HCT116 (cell line): ENCODE results near the gene CNDP1.

Experiments
- ATF3 ChIP-seq: IDR thresholded peaks from 2 replicates; pipeline ENCODE4 v1.6.1; 2012
- CTCF ChIP-seq, 3 experiments: fragments of 200-600 bp in 1 of 3; sonication (generic) in 1 of 3; IDR thresholded peaks in 2 of 3; conservative IDR thresholded peaks in 1 of 3; 2 replicates each; pipeline ENCODE4 v1.5.1; 2012 to 2017; ENCODE audit warnings: low read depth in 2 of 3, low read length in 2 of 3, antibody characterized with exemption in 1 of 3, borderline replicate concordance in 1 of 3, control low read depth in 1 of 3, mild to moderate bottlenecking in 1 of 3, mixed read lengths in 1 of 3, mixed run types in 1 of 3, moderate library complexity in 1 of 3; ENCODE audit not compliant: insufficient read depth in 1 of 3
- JUND ChIP-seq: IDR thresholded peaks from 2 replicates; pipeline ENCODE4 v1.6.1; 2012
- POLR2A ChIP-seq: IDR thresholded peaks from 2 replicates; pipeline ENCODE4 v1.7.0; 2011; ENCODE audit warnings: borderline replicate concordance; ENCODE audit not compliant: insufficient read depth, insufficient read length; ENCODE audit errors: extremely low read depth
- ZNF274 ChIP-seq: fragments of 200-500 bp; sonication (Bioruptor generic); IDR thresholded peaks from 2 replicates; pipeline ENCODE4 v1.6.1; 2014; ENCODE audit warnings: mild to moderate bottlenecking, low read depth, low read length, inconsistent platforms
- TF ChIP-seq, protein P1 (sequence below): IDR thresholded peaks from 2 replicates; pipeline ENCODE4 v1.6.1; 2012; ENCODE audit warnings: low read depth

DNA sequence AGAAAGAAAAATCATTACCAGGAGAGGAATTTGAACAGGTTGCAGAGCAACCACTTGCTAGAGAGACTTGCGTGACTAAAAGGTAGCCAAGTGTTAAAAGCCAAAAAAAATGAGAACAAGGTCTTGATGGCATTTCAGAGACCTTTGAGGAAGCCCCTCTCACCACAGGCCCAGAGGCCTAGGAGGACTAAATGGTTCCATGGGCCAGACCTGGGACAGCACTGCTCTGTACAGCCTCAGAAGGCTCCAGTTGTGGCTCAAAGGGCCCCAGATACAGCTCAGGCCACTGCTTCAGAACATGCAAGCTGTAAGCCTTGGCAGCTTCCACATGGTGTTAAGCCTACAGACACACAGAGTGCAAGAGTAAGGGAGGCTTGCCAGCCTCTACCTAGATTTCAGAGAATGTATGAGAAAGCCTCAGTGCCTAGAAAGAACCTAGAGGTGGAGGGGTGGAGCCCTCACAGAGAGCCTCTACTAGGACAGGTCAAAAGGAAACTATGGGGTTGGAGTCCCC lies 15.3 kb downstream of the CNDP1 start:
- no peak for TF ChIP-seq CTCF (IDR thresholded peaks at IDR 0.05 in 2 of 3, conservative IDR thresholded peaks at IDR 0.05 in 1 of 3; ENCODE audit: borderline replicate concordance in 1 of 3, insufficient read depth in 1 of 3, low read depth in 2 of 3, low read length in 2 of 3)
- TF ChIP-seq POLR2A, result no peak
- TF ChIP-seq, protein P1, sequence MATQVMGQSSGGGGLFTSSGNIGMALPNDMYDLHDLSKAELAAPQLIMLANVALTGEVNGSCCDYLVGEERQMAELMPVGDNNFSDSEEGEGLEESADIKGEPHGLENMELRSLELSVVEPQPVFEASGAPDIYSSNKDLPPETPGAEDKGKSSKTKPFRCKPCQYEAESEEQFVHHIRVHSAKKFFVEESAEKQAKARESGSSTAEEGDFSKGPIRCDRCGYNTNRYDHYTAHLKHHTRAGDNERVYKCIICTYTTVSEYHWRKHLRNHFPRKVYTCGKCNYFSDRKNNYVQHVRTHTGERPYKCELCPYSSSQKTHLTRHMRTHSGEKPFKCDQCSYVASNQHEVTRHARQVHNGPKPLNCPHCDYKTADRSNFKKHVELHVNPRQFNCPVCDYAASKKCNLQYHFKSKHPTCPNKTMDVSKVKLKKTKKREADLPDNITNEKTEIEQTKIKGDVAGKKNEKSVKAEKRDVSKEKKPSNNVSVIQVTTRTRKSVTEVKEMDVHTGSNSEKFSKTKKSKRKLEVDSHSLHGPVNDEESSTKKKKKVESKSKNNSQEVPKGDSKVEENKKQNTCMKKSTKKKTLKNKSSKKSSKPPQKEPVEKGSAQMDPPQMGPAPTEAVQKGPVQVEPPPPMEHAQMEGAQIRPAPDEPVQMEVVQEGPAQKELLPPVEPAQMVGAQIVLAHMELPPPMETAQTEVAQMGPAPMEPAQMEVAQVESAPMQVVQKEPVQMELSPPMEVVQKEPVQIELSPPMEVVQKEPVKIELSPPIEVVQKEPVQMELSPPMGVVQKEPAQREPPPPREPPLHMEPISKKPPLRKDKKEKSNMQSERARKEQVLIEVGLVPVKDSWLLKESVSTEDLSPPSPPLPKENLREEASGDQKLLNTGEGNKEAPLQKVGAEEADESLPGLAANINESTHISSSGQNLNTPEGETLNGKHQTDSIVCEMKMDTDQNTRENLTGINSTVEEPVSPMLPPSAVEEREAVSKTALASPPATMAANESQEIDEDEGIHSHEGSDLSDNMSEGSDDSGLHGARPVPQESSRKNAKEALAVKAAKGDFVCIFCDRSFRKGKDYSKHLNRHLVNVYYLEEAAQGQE, result no peak
- no peak for TF ChIP-seq ATF3
- TF ChIP-seq ZNF274, result no peak
- TF ChIP-seq JUND, result no peak
